Panc1 (cell line): ENCODE results near the gene GCNA. TPM values are rescaled to one million over a fixed set of nuclear protein-coding genes. Genes with fewer than 3 reads are reported as not detected.
"Not testable (repeated sequence)": the region's sequence is repeated elsewhere in the genome, so short reads cannot be mapped to it uniquely, and the experiment has no call there.

Experiments used
- ATAC-seq: fragments of 200-7000 bp; cut with Tn5 transposase; 2 replicates; pipeline ENCODE4 v1.9.1; 2020; ENCODE audit warnings: mild to moderate bottlenecking, moderate library complexity
- BruUV-seq: library from RNA; stranded (reverse); fragments of 400-500 nt; replicated peaks from 2 replicates; lab custom pipeline; 2021; lab: Mats Ljungman, UMichigan
- CTCF ChIA-PET: fragments of 300-600 bp; sonication (Branson Sonifier 250); formaldehyde crosslinking; loops from one replicate; lab custom pipeline; 2022; ENCODE audit warnings: antibody characterized with exemption; lab: Charles Lee
- POLR2A ChIA-PET: fragments of 300-600 bp; sonication (Branson Sonifier 250); formaldehyde crosslinking; loops from one replicate; lab custom pipeline; 2022; ENCODE audit warnings: antibody characterized with exemption; lab: Charles Lee
- DNase-seq: peaks from one replicate; pipeline ENCODE4 v3.0.0-alpha.2; 2010; ENCODE audit warnings: low read depth, low spot score
- H3K27ac ChIP-seq: 2 replicates; pipeline ENCODE4 v1.5.1; 2011; ENCODE audit warnings: mild to moderate bottlenecking, low read length, inconsistent platforms
- H3K27me3 ChIP-seq: fragments of 200-500 bp; sonication (Bioruptor generic); 2 replicates; pipeline ENCODE4 v1.6.0; 2014; ENCODE audit warnings: low read length, inconsistent platforms; ENCODE audit not compliant: control insufficient read depth, insufficient read depth
- H3K36me3 ChIP-seq: fragments of 200-500 bp; sonication (Bioruptor generic); 2 replicates; pipeline ENCODE4 v1.5.1; 2014; ENCODE audit warnings: inconsistent platforms, mild to moderate bottlenecking, low read length, moderate library complexity; ENCODE audit not compliant: control insufficient read depth, insufficient read depth
- H3K4me1 ChIP-seq: 2 replicates; pipeline ENCODE4 v1.5.1; 2011; ENCODE audit warnings: inconsistent platforms, mild to moderate bottlenecking, low read length, moderate library complexity; ENCODE audit not compliant: control insufficient read depth, insufficient read depth
- H3K4me3 ChIP-seq, 2 experiments: 2 replicates each; pipeline ENCODE4 v1.5.1; 2011 to 2012; ENCODE audit warnings: low read depth in 2 of 2, low read length in 2 of 2, mild to moderate bottlenecking in 2 of 2, inconsistent platforms in 1 of 2, moderate library complexity in 1 of 2
- H3K9me3 ChIP-seq: fragments of 200-500 bp; sonication (Bioruptor generic); 2 replicates; pipeline ENCODE4 v1.5.1; 2014; ENCODE audit warnings: low read depth, mild to moderate bottlenecking, inconsistent platforms, low read length, moderate library complexity; ENCODE audit not compliant: control insufficient read depth, insufficient read depth
- POLR2AphosphoS5 ChIP-seq: IDR thresholded peaks from 2 replicates; pipeline ENCODE4 v1.6.1; 2012; ENCODE audit warnings: mild to moderate bottlenecking, low read depth, low read length, moderate library complexity
- REST ChIP-seq, 2 experiments: IDR thresholded peaks; 2 replicates each; pipeline ENCODE4 v1.6.1; 2011 to 2012; ENCODE audit warnings: low read depth in 2 of 2, control low read depth in 1 of 2, low read length in 1 of 2, mild to moderate bottlenecking in 1 of 2, moderate library complexity in 1 of 2; ENCODE audit not compliant: insufficient read depth in 1 of 2
- SIN3A ChIP-seq: IDR thresholded peaks from 2 replicates; pipeline ENCODE4 v1.6.1; 2012; ENCODE audit warnings: low read depth, mild to moderate bottlenecking, low read length, moderate library complexity, borderline replicate concordance; ENCODE audit not compliant: insufficient read depth
- TCF7L2 ChIP-seq: IDR thresholded peaks from 2 replicates; pipeline ENCODE4 v1.6.1; 2011; ENCODE audit warnings: mild to moderate bottlenecking, low read depth, low read length, inconsistent platforms
- in situ Hi-C: cut with HindIII; loops from 2 replicates; pipeline ENCODE4 v1.10.0; 2016; ENCODE audit warnings: low sequenced_read_pairs, low pct_unique_long_range_greater_than_20kb
- intact Hi-C: fragments of 100-400 bp; cut with micrococcal nuclease; formaldehyde crosslinking; loops from one replicate; pipeline ENCODE4 v1.10.0; 2022; ENCODE audit not compliant: unreplicated experiment
- total RNA-seq: library from RNA; stranded (reverse); gene quantifications from one replicate; pipeline ENCODE4 v1.2.1, GENCODE V29; 2021; ENCODE audit not compliant: unreplicated experiment
- TF ChIP-seq, protein P1 (sequence below): fragments of 450-650 bp; IDR thresholded peaks from 2 replicates; pipeline ENCODE4 v1.5.1; 2017; ENCODE audit warnings: mild to moderate bottlenecking

GCNA gene
- total RNA-seq, 1 experiment from 2014 or later = 4.0 TPM

DNA sequence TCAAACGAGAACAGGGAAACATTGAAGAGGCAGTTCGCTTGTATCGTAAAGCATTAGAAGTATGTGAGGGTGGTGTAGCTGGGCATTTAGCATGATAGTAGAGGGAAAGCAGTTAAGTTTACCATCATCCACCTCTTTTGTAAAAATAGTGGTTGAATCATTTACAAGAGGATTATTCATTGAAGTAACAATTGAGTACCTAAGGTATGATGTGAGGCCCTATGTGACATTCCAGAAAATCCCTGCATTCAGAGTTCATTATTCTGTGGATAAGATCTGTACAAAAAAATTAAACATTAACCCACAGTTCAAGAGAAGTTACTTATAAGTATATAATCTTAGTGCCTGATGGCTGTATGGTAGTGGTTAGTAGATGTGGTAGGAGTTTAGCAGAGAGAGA lies 22.2 kb upstream of the GCNA start:
- Histone ChIP-seq H3K27ac (no peak overlapping the region), H3K4me1 (no peaks in the 10 kb centered on the region), H3K4me3 (no peak overlapping the region), H3K36me3 (peaks cover 33% of the 10 kb centered on the region), H3K9me3 (no peaks in the 10 kb centered on the region), H3K27me3 (no peaks in the 10 kb centered on the region)
- DNase-seq (no peak), ATAC-seq (no peak)
- intact Hi-C loops = no loop called here
- ChIA-PET POLR2A (no interaction called here), CTCF (no interaction called here)
- in situ Hi-C loops = no loop called here
- TF ChIP-seq POLR2AphosphoS5 (no peak), REST (IDR thresholded peaks at IDR 0.05; ENCODE audit: insufficient read depth in 1 of 2, low read depth in 2 of 2, low read length in 1 of 2) (no peak), SIN3A (no peak), TCF7L2 (no peak)
- TF ChIP-seq, protein P1, sequence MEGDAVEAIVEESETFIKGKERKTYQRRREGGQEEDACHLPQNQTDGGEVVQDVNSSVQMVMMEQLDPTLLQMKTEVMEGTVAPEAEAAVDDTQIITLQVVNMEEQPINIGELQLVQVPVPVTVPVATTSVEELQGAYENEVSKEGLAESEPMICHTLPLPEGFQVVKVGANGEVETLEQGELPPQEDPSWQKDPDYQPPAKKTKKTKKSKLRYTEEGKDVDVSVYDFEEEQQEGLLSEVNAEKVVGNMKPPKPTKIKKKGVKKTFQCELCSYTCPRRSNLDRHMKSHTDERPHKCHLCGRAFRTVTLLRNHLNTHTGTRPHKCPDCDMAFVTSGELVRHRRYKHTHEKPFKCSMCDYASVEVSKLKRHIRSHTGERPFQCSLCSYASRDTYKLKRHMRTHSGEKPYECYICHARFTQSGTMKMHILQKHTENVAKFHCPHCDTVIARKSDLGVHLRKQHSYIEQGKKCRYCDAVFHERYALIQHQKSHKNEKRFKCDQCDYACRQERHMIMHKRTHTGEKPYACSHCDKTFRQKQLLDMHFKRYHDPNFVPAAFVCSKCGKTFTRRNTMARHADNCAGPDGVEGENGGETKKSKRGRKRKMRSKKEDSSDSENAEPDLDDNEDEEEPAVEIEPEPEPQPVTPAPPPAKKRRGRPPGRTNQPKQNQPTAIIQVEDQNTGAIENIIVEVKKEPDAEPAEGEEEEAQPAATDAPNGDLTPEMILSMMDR = no peak
- no TSS peak for BruUV-seq

DNA sequence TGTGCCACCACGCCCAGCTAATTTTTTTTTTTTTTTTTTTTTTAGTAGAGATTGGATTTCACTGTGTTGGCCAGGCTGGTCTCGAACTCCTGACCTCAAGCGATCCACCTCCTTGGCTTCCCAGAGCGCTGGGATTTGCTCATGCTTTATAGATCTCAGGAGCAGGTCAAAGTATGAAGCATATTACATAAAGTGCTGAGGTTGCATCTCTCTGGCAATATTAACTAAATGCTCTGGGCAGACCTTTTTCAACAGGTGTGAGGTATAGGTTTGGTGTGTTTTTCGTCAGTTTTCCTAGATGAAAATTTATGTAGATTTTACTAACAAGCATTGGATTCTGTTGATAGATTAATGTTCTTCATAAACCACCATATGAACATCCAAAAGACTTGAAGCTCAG lies 19.3 kb upstream of the GCNA start:
- ATAC-seq (no peak), DNase-seq (no peak)
- H3K4me3 ChIP-seq = no peak overlapping the region
- in situ Hi-C loops = no loop called here
- intact Hi-C loops = no loop called here
- no peaks in the 10 kb centered on the region for H3K4me1 ChIP-seq
- CTCF ChIA-PET = no interaction called here
- no peak overlapping the region for H3K27ac ChIP-seq
- no TSS peak for BruUV-seq
- H3K36me3 ChIP-seq = peaks cover 54% of the 10 kb centered on the region
- POLR2A ChIA-PET = no interaction called here
- no peaks in the 10 kb centered on the region for H3K27me3 ChIP-seq
- no peaks in the 10 kb centered on the region for H3K9me3 ChIP-seq
- TF ChIP-seq REST (IDR thresholded peaks at IDR 0.05; ENCODE audit: insufficient read depth in 1 of 2, low read depth in 2 of 2, low read length in 1 of 2) (no peak), POLR2AphosphoS5 (no peak), SIN3A (no peak), TCF7L2 (no peak)
- TF ChIP-seq, protein P1 = no peak

GRCh38 chrX:71559773-71560172 lies 18.5 kb upstream of the GCNA start:
- H3K4me3 ChIP-seq, in situ Hi-C loops, H3K9me3 ChIP-seq, H3K4me1 ChIP-seq, ATAC-seq, H3K27me3 ChIP-seq, DNase-seq, POLR2A ChIA-PET, H3K27ac ChIP-seq, intact Hi-C loops, BruUV-seq: not testable (repeated sequence)
- peaks cover 55% of the 10 kb centered on the region for H3K36me3 ChIP-seq
- CTCF ChIA-PET = interaction anchor here (0.7 kb wide), 1 partner anchor 743 kb away, joined by 14 read pairs; no protein-coding TSS in a partner anchor
